GM18505 (cell line): ENCODE data around the gene ALPG.
"Not testable (repeated sequence)": the region's sequence is repeated elsewhere in the genome, so short reads cannot be mapped to it uniquely, and the experiment has no call there.

Source experiments
- ATAC-seq: cut with Tn5 transposase; IDR thresholded peaks from one replicate; pipeline ENCODE4 v1.9.1; 2021; ENCODE audit not compliant: unreplicated experiment
- POLR2A ChIP-seq: IDR thresholded peaks from 4 replicates; pipeline ENCODE4 v1.6.1; 2011; ENCODE audit warnings: borderline replicate concordance; ENCODE audit not compliant: insufficient read depth, insufficient read length; ENCODE audit errors: extremely low read depth

ALPG gene

GRCh38 chr2:232382331-232383225 is 24.1 kb upstream of the ALPG start:
- no peak for ATAC-seq
- TF ChIP-seq POLR2A = no peak

- no peak for ATAC-seq
Measured at GRCh38 chr2:232384466-232384865, 22.2 kb upstream of the ALPG start.

DNA sequence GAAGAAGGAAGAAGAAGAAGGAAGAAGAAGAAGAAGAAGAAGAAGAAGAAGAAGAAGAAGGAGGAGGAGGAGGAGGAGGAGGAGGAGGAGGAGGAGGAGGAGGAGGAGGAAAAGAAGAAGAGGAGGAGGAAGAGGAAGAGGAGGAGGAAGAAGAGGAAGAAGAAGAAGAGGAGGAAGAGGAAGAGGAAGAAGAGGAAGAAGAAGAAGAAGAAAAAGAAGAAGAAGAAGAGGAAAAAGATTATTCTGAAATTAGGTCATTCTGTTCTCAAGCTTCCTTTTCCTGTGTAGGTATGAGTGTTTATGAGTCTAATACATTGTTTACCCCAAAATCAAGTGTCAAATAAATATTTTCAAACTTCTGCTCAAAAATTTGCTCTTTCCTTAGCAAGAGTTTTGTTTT is 21.6 kb upstream of the ALPG start:
- ATAC-seq = not testable (repeated sequence)

More at GRCh38 chr2:232384466-232384865, 22.2 kb upstream of the ALPG start:
- TF ChIP-seq POLR2A = no peak

GRCh38 chr2:232385660-232386489 is 20.8 kb upstream of the ALPG start:
- no peak for ATAC-seq
- TF ChIP-seq POLR2A = no peak

GRCh38 chr2:232386490-232386739 is 20.2 kb upstream of the ALPG start:
- TF ChIP-seq POLR2A = no peak
- ATAC-seq = no peak

- no peak for ATAC-seq
- TF ChIP-seq POLR2A = no peak
Measured at GRCh38 chr2:232386740-232387450, 19.7 kb upstream of the ALPG start.

DNA sequence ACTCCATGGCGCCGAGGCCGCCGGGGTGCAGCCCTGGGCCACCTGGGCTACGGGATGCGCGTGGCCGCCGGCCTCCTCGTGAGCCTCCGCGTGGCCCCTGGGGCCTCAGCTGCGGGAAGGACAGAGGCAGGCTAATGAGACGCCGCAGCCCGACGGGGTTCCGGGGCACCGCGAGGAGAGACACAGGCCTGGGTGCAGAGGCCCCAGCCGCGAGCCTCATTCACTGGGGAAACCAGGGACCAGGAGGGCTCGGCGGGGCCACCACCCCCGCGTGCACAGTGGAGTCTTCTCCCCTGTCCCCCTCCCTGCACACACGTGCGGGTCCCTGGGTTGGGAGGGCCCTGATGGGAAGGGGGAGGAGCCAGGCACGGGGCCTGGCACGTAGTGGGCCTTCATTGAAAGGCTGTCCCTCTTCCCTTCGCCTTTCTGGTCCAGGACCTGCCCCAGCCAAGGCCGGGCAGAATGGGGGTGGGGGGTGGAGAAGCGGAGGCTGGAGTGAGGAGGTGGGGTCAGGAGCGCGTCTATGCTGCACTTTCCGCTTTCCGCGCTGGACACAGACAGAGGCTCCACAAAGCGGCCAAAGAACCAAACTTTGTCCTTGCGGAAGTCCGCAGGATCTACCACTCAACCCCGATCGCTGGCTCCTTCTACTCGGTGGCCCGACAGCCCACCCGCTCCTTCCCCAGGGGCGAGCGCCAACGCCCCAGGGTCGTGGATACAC is 19.0 kb upstream of the ALPG start:
- ATAC-seq = no peak
- TF ChIP-seq POLR2A = no peak

GRCh38 chr2:232388324-232388891 is 18.2 kb upstream of the ALPG start:
- ATAC-seq = no peak
- no peak for TF ChIP-seq POLR2A

DNA sequence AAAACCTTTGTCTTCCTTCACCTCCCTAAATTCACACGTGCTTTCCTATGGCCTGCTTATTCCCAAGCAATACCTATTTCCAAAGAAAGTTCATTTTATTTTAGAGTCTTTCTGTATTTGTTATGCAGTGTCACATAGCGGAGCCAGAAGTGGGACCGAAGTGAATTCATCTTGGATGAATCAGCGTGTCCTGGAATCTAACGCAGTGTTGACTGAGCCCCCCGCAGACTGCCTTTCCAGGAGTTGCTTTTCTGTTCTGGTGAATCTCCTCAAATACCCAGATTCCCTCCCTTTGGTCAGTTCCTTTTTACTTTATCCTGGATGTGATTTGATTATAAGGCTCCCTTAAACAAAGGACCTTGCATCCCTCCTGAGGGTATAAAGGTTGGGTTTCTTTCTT is 17.3 kb upstream of the ALPG start:
- no peak for ATAC-seq
- no peak for TF ChIP-seq POLR2A

- TF ChIP-seq POLR2A = no peak
Measured at GRCh38 chr2:232390661-232391060, 16.0 kb upstream of the ALPG start.

GRCh38 chr2:232393556-232393955 is 13.1 kb upstream of the ALPG start:
- no peak for TF ChIP-seq POLR2A
- no peak for ATAC-seq

More at GRCh38 chr2:232390661-232391060, 16.0 kb upstream of the ALPG start:
- ATAC-seq = no peak

DNA sequence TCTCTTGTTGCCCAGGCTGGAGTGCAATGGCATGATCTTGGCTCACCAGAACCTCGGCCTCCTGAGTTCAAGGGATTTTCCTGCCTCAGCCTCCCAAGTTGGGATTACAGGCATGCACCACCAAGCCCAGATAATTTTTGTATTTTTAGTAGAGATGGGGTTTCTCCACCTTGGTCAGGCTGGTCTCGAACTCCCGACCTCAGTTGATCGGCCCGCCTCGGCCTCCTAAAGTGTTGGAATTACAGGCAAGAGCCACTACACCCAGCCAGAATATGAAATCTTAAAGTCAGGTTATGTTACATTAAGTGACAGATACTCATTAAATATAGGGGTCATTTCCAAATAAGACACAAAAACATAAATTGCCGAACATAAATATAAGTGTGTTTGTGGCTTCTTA is 12.2 kb upstream of the ALPG start:
- not testable (repeated sequence) for ATAC-seq

DNA sequence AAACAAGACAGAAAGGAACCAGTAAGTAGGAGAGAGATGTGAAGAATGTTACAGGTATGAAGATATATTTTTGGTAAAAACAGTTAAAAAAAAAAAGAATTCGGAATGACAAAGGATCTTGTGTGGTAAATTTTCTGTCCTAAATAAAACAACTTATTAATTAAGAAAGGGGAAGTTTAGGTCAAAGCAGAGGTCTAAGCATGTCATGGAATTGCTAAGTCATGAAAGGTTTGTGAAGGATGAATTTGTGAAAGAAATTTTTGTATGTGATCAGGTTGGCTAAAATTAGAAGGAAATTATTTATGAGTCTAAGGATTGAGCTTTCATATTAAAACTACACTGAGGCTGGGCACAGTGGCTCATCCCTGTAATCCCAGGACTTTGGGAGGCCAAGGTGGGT is 11.1 kb upstream of the ALPG start:
- no peak for TF ChIP-seq POLR2A
- ATAC-seq = no peak

DNA sequence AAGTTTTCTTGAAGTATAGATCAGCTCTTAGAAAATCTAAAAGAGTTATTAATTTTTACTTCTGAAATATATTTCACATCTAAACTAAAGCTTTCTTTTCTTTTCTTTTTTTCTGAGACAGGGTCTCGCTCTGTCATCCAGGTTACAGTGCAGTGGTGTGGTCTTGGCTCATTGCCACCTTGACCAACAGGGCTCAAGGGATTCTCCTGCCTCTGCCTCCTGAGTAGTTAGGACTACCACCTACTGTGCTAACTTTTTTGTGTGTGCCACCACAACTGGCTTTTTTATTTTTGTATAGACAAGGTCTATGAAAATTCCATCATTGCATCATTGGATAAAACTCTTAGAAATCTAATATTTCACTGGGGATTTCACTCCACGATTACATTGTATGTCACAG is 10.0 kb upstream of the ALPG start:
- TF ChIP-seq POLR2A = no peak
- ATAC-seq = no peak
